ENCODE results near the gene RAP1GAP2.

DNA sequence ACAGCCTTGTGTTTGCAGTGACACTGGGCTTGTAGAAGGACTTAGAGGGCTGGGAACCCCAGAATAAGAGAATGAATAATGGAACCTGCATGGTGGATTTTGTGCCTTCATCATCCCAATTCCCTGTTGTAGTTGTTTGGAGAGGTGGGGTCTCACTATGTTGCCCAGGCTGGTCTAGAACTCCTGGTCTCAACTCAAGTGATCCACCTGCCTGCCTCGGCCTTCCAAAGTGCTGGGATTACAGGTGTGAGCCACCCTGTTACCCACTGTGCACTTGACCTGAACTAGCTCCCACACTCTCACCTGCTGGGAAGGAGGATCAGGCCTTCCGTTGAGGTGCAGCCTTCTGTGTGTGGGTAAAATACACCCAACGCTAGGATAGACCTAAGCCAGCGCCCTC lies 55.4 kb downstream of the RAP1GAP2 start:
- TF ChIP-seq, protein P1, sequence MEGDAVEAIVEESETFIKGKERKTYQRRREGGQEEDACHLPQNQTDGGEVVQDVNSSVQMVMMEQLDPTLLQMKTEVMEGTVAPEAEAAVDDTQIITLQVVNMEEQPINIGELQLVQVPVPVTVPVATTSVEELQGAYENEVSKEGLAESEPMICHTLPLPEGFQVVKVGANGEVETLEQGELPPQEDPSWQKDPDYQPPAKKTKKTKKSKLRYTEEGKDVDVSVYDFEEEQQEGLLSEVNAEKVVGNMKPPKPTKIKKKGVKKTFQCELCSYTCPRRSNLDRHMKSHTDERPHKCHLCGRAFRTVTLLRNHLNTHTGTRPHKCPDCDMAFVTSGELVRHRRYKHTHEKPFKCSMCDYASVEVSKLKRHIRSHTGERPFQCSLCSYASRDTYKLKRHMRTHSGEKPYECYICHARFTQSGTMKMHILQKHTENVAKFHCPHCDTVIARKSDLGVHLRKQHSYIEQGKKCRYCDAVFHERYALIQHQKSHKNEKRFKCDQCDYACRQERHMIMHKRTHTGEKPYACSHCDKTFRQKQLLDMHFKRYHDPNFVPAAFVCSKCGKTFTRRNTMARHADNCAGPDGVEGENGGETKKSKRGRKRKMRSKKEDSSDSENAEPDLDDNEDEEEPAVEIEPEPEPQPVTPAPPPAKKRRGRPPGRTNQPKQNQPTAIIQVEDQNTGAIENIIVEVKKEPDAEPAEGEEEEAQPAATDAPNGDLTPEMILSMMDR (tag by site-specific recombination; IDR thresholded peaks at IDR 0.05) = no peak
- TF ChIP-seq ZNF404 (tag by site-specific recombination; IDR thresholded peaks at IDR 0.05) (no peak), ZNF157 (tag by site-specific recombination; IDR thresholded peaks at IDR 0.05) (no peak), YY1 (tag by site-specific recombination; IDR thresholded peaks at IDR 0.05) (no peak), ZNF175 (tag by site-specific recombination; IDR thresholded peaks at IDR 0.05) (no peak)
- TF ChIP-seq, protein P2, sequence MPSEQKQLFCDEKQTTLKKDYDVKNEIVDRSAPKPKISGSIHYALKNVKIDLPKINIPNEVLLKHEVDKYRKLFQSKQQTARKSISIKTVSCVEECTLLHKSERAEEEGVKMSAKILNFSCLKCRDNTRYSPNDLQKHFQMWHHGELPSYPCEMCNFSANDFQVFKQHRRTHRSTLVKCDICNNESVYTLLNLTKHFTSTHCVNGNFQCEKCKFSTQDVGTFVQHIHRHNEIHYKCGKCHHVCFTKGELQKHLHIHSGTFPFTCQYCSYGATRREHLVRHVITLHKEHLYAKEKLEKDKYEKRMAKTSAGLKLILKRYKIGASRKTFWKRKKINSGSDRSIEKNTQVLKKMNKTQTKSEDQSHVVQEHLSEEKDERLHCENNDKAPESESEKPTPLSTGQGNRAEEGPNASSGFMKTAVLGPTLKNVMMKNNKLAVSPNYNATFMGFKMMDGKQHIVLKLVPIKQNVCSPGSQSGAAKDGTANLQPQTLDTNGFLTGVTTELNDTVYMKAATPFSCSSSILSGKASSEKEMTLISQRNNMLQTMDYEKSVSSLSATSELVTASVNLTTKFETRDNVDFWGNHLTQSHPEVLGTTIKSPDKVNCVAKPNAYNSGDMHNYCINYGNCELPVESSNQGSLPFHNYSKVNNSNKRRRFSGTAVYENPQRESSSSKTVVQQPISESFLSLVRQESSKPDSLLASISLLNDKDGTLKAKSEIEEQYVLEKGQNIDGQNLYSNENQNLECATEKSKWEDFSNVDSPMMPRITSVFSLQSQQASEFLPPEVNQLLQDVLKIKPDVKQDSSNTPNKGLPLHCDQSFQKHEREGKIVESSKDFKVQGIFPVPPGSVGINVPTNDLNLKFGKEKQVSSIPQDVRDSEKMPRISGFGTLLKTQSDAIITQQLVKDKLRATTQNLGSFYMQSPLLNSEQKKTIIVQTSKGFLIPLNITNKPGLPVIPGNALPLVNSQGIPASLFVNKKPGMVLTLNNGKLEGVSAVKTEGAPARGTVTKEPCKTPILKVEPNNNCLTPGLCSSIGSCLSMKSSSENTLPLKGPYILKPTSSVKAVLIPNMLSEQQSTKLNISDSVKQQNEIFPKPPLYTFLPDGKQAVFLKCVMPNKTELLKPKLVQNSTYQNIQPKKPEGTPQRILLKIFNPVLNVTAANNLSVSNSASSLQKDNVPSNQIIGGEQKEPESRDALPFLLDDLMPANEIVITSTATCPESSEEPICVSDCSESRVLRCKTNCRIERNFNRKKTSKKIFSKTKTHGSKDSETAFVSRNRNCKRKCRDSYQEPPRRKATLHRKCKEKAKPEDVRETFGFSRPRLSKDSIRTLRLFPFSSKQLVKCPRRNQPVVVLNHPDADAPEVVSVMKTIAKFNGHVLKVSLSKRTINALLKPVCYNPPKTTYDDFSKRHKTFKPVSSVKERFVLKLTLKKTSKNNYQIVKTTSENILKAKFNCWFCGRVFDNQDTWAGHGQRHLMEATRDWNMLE (tag by site-specific recombination; conservative IDR thresholded peaks at IDR 0.05; ENCODE audit: low read depth) = no peak
